Measurements from ENCODE around the gene PRELID3B. TPM values are rescaled to one million over a fixed set of nuclear protein-coding genes. Genes with fewer than 3 reads are reported as not detected.

Gene PRELID3B
- 36.3 and 39.0 TPM in 2 replicates for total RNA-seq (2013; cell fraction: nucleolus; rRNA removed)
- total RNA-seq (2014; rRNA removed) (123 and 138 TPM in 2 replicates), total RNA-seq (2014; rRNA removed; fragmentation: Illumina TruSeq; extraction: Trizol) (119 and 125 TPM in 2 replicates), total RNA-seq (2021) (86.1 and 96.0 TPM in 2 replicates), polyA plus RNA-seq (2011; rRNA removed) (114 and 159 TPM in 2 replicates), polyA plus RNA-seq (2014; fragmentation: Illumina TruSeq; extraction: Trizol) (98.8 and 123 TPM in 2 replicates), polyA plus RNA-seq (2014; fragmentation: Nextera tagmentation; extraction: Ambion mirVana) (100 to 1,000 TPM; 130 to 151 TPM), polyA plus RNA-seq (2014; rRNA removed) (72.5 and 73.9 TPM in 2 replicates), polyA plus RNA-seq (2016; fragmentation: Nextera tagmentation; extraction: Ambion mirVana) (100 to 1,000 TPM; 141 to 146 TPM), polyA minus RNA-seq (2011; rRNA and poly(A)+ RNA removed) (88.3 and 110 TPM in 2 replicates), Bru-seq, nascent RNA (percentile 96 among the genes with signal in this experiment), BruChase-seq, experiment 1, labeled RNA remaining after a 6-hour chase (percentile 99 among the genes with signal in this experiment), BruChase-seq, experiment 2, labeled RNA remaining after a 2-hour chase (percentile 98 among the genes with signal in this experiment)
- polyA plus RNA-seq (2011; ENCODE audit: low read depth) = 39.7 TPM
- polyA plus RNA-seq (2011; cell fraction: cytosol; rRNA removed) = 40.6 and 42.3 TPM in 2 replicates
- 45.3 and 58.8 TPM in 2 replicates for polyA plus RNA-seq (2011; cell fraction: nucleus; rRNA removed)
- polyA plus RNA-seq (2012) = 61.1 and 67.2 TPM in 2 replicates
- 68.4 and 76.6 TPM in 2 replicates for polyA minus RNA-seq (2011; cell fraction: cytosol; rRNA and poly(A)+ RNA removed)
- polyA minus RNA-seq (2011; cell fraction: nucleus; rRNA and poly(A)+ RNA removed) = 32.2 and 42.4 TPM in 2 replicates
- long read RNA-seq, experiment 1, transcript PRELID3B-201 (6 exons, 2,626 nt) = major isoform, 69 of 100 reads
- long read RNA-seq, experiment 1, partial matches to known transcripts = 3 of 100 reads
- long read RNA-seq, experiment 1, other reads (novel, unspliced or antisense) = 21 of 100 reads
- long read RNA-seq, experiment 2, transcript PRELID3B-203 (6 exons, 704 nt) = minor isoform, 5 of 367 reads
- long read RNA-seq, experiment 2, transcript PRELID3B-201 (6 exons, 2,626 nt) = major isoform, 343 of 367 reads
- long read RNA-seq, experiment 2, partial matches to known transcripts = 5 of 367 reads
- long read RNA-seq, experiment 2, other reads (novel, unspliced or antisense) = 11 of 367 reads

DNA sequence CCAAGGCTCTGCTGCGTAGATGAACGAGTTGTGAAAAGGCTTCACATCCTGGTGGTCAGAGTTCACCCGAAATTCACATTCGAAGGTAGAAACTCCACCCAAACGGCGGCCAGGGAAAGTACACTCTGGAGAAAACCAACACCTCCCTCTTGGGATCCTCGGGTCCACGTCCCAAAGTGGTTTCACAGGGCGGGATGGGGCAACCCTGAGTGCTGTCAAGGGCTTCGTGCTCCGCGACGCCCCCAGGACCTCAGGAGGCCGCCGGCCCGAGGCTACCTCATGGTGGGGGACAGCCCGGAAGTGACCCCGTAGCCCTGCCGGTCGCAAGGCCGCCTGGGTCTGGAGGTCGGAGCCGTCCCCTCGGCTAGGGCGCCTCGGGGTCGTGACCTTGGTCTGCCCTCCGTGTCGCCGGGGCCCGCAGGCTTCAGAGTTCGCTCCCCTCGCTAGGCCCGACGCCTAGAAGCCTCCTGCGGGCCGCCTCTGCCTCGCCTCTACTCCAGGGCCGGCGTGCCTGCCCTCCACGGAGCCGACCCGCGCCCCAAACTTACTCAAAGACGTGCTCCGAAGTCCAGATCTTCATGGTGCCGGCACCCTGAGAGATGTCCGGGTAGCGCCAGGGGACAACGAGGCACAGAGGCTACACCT is at the start of gene PRELID3B:
TSS of gene PRELID3B (minus strand) at position 636 of the 645 bp plus-strand sequence. CDS start at position 580, 56 bp downstream.
- Histone ChIP-seq H2AFZ (ENCODE audit: control insufficient read depth, low read depth, low read length) (peak within 1 kb of the TSS; percentile 93), H4K20me1 (ENCODE audit: control insufficient read depth, insufficient read depth) (no peaks in the 10 kb centered on the region; the same call in 1 of the 2 replicates), H3K9ac (ENCODE audit: control insufficient read depth, insufficient read depth, low read length) (peak within 1 kb of the TSS; percentile 94), H3K9me3 (replicated peaks; ENCODE audit: control insufficient read depth, insufficient read depth, low read length) (no peaks in the 10 kb centered on the region), H3K4me3 (peak within 1 kb of the TSS; percentile 89), H3K27ac (ENCODE audit: control insufficient read depth, insufficient read depth) (peak within 1 kb of the TSS; percentile 87), H3K36me3 (ENCODE audit: control insufficient read depth in 2 of 2, insufficient read depth in 2 of 2, low read length in 1 of 2) (peaks cover 4 to 11% of the 10 kb centered on the region in 2 experiments), H3K79me2 (ENCODE audit: control insufficient read depth, insufficient read depth, low read length) (peaks cover 56% of the 10 kb centered on the region), H3K27me3 (replicated peaks in 1 of 2; ENCODE audit: control insufficient read depth in 2 of 2, insufficient read depth in 2 of 2, low read length in 1 of 2) (no peaks in the 10 kb centered on the region), H3K4me1 (ENCODE audit: control insufficient read depth, insufficient read depth, low read length) (peaks cover 13% of the 10 kb centered on the region), H3K4me2 (ENCODE audit: control insufficient read depth, insufficient read depth) (peak within 1 kb of the TSS; percentile 98)
- ChIA-PET CTCF (interaction anchor here (1.0 to 1.3 kb wide), 3 partner anchors 9 to 135 kb away, joined by 3 to 4 read pairs (median 3); partner anchors contain the start of gene ATP5F1E), RAD21 (ENCODE audit: unreplicated experiment) (interaction anchor here (1.2 to 1.7 kb wide), 3 partner anchors 10 to 34 kb away, joined by 4 to 5 read pairs (median 5); partner anchors contain the start of gene ATP5F1E), POLR2A (interaction anchor here (0.6 to 4.3 kb wide), 6 partner anchors 9 to 156 kb away, joined by 3 to 40 read pairs (median 4); partner anchors contain the start of gene ATP5F1E), SMC1A (ENCODE audit: uncharacterized antibody, unreplicated experiment) (interaction anchor here (1.1 to 2.9 kb wide), 6 partner anchors 9 to 135 kb away, joined by 3 to 12 read pairs (median 8); partner anchors contain the start of genes ATP5F1E and NELFCD)
- BruUV-seq (replicated peaks) = no TSS peak
- intact Hi-C loops (cut with micrococcal nuclease; ENCODE audit: unreplicated experiment) = no loop called here
- ATAC-seq (peak; percentile 72), FAIRE-seq (no peak), DNase-seq (ENCODE audit: low read depth, low spot score) (no peak)
- WGBS (ENCODE audit: insufficient coverage, insufficient replicate concordance, low lambda C conversion rate, missing lambda C conversion rate) = 1% methylated on average over 50 of the region's 50 CpGs
- in situ Hi-C loops (cut with MboI) = loop anchor here (10.0 kb wide), 1 partner anchor 387 kb away; the partner anchor contains the start of gene STX16
- TF ChIP-seq, protein P1, sequence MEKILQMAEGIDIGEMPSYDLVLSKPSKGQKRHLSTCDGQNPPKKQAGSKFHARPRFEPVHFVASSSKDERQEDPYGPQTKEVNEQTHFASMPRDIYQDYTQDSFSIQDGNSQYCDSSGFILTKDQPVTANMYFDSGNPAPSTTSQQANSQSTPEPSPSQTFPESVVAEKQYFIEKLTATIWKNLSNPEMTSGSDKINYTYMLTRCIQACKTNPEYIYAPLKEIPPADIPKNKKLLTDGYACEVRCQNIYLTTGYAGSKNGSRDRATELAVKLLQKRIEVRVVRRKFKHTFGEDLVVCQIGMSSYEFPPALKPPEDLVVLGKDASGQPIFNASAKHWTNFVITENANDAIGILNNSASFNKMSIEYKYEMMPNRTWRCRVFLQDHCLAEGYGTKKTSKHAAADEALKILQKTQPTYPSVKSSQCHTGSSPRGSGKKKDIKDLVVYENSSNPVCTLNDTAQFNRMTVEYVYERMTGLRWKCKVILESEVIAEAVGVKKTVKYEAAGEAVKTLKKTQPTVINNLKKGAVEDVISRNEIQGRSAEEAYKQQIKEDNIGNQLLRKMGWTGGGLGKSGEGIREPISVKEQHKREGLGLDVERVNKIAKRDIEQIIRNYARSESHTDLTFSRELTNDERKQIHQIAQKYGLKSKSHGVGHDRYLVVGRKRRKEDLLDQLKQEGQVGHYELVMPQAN (conservative IDR thresholded peaks at IDR 0.05) = peak; percentile 59
- TF ChIP-seq ZZZ3 (IDR thresholded peaks at IDR 0.05; ENCODE audit: control insufficient read depth, insufficient read length, low read depth) (no peak), SMC3 (IDR thresholded peaks at IDR 0.05; ENCODE audit: borderline replicate concordance, low read length) (0 out of 2 replicates have a peak, but pooled peaks have one; percentile 2), NR2C1 (IDR thresholded peaks at IDR 0.05) (peak; percentile 52), IKZF2 (IDR thresholded peaks at IDR 0.05) (peak in 1 of 2 experiments; percentile 40; a peak in 1 of 4 replicates), ESRRA (IDR thresholded peaks at IDR 0.05; ENCODE audit: low read length) (peak; percentile 84; the same call in 1 of the 2 replicates), PAX8 (IDR thresholded peaks at IDR 0.05) (no peak), RB1 (IDR thresholded peaks at IDR 0.05; ENCODE audit: borderline replicate concordance) (no peak)
- TF ChIP-seq, protein P2, sequence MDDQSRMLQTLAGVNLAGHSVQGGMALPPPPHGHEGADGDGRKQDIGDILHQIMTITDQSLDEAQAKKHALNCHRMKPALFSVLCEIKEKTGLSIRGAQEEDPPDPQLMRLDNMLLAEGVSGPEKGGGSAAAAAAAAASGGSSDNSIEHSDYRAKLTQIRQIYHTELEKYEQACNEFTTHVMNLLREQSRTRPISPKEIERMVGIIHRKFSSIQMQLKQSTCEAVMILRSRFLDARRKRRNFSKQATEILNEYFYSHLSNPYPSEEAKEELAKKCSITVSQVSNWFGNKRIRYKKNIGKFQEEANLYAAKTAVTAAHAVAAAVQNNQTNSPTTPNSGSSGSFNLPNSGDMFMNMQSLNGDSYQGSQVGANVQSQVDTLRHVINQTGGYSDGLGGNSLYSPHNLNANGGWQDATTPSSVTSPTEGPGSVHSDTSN (IDR thresholded peaks at IDR 0.05; ENCODE audit: insufficient replicate concordance, low read depth, low read length) = no peak
- TF ChIP-seq, protein P3, sequence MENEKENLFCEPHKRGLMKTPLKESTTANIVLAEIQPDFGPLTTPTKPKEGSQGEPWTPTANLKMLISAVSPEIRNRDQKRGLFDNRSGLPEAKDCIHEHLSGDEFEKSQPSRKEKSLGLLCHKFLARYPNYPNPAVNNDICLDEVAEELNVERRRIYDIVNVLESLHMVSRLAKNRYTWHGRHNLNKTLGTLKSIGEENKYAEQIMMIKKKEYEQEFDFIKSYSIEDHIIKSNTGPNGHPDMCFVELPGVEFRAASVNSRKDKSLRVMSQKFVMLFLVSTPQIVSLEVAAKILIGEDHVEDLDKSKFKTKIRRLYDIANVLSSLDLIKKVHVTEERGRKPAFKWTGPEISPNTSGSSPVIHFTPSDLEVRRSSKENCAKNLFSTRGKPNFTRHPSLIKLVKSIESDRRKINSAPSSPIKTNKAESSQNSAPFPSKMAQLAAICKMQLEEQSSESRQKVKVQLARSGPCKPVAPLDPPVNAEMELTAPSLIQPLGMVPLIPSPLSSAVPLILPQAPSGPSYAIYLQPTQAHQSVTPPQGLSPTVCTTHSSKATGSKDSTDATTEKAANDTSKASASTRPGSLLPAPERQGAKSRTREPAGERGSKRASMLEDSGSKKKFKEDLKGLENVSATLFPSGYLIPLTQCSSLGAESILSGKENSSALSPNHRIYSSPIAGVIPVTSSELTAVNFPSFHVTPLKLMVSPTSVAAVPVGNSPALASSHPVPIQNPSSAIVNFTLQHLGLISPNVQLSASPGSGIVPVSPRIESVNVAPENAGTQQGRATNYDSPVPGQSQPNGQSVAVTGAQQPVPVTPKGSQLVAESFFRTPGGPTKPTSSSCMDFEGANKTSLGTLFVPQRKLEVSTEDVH (IDR thresholded peaks at IDR 0.05; ENCODE audit: low read depth, partially characterized antibody) = no peak
